ENCODE results near the gene AK4.

GRCh38 chr1:65103807-65104206 is 44.2 kb upstream of the AK4 start:
- TF ChIP-seq POLR2A (IDR thresholded peaks at IDR 0.05) (no peak), CTCF (IDR thresholded peaks at IDR 0.05) (no peak)

All from esophagus squamous epithelium (tissue), 4 donors.